IMR-90 (cell line): ENCODE results near the gene PPP1R12B. TPM values are rescaled to one million over a fixed set of nuclear protein-coding genes. Genes with fewer than 3 reads are reported as not detected.

ENCODE experiments used
- ATAC-seq: fragments of 200-7000 bp; cut with Tn5 transposase; 2 replicates; pipeline ENCODE4 v1.9.1; 2020; ENCODE audit warnings: low read depth, mild to moderate bottlenecking, moderate library complexity
- BruUV-seq: library from RNA; stranded (reverse); fragments of 400-500 nt; replicated peaks from 2 replicates; lab custom pipeline; 2021; lab: Mats Ljungman, UMichigan
- CTCF ChIA-PET: fragments of 300-600 bp; formaldehyde crosslinking; extraction: SDS; loops from one replicate; lab custom pipeline; 2021; ENCODE audit warnings: antibody characterized with exemption; lab: Yijun Ruan, JAX
- POLR2A ChIA-PET: fragments of 300-600 bp; sonication (Branson Sonifier 250); formaldehyde crosslinking; loops from one replicate; lab custom pipeline; 2022; ENCODE audit warnings: antibody characterized with exemption; ENCODE audit not compliant: unreplicated experiment; lab: Charles Lee
- DNase-seq: peaks from one replicate; pipeline ENCODE4 v3.0.0; 2013
- H2AFZ ChIP-seq: replicated peaks from 2 replicates; pipeline ENCODE3; 2013; ENCODE audit warnings: low read length, mild to moderate bottlenecking; ENCODE audit not compliant: poor library complexity
- H2AK5ac ChIP-seq: 2 replicates; pipeline ENCODE4 v1.6.1; 2013; ENCODE audit warnings: low read depth, low read length, inconsistent platforms
- H2AK9ac ChIP-seq: replicated peaks from 2 replicates; pipeline ENCODE3; 2013; ENCODE audit warnings: mild to moderate bottlenecking, low read depth, low read length, moderate library complexity; ENCODE audit not compliant: poor library complexity
- H2BK120ac ChIP-seq: 2 replicates; pipeline ENCODE4 v1.6.1; 2013; ENCODE audit warnings: low read depth, low read length, inconsistent platforms
- H2BK15ac ChIP-seq: 3 replicates; pipeline ENCODE4 v1.6.1; 2013; ENCODE audit warnings: low read depth, low read length, inconsistent platforms
- H2BK20ac ChIP-seq: 2 replicates; pipeline ENCODE4 v1.6.1; 2013; ENCODE audit warnings: low read depth, mild to moderate bottlenecking, inconsistent platforms, low read length, moderate library complexity
- H2BK5ac ChIP-seq: 2 replicates; pipeline ENCODE4 v1.6.1; 2013; ENCODE audit warnings: mild to moderate bottlenecking, low read depth, low read length, inconsistent platforms; ENCODE audit not compliant: poor library complexity, severe bottlenecking
- H3K14ac ChIP-seq: replicated peaks from 2 replicates; pipeline ENCODE4 v1.6.1; 2013; ENCODE audit warnings: low read depth, low read length, inconsistent platforms
- H3K18ac ChIP-seq: 2 replicates; pipeline ENCODE4 v1.6.1; 2013; ENCODE audit warnings: low read depth, low read length, control low read depth
- H3K23ac ChIP-seq: 2 replicates; pipeline ENCODE4 v1.6.1; 2013; ENCODE audit warnings: low read depth, low read length, inconsistent platforms
- H3K27ac ChIP-seq: 2 replicates; pipeline ENCODE4 v1.5.1; 2013; ENCODE audit warnings: mild to moderate bottlenecking, control low read depth, low read length; ENCODE audit not compliant: insufficient read depth
- H3K27me3 ChIP-seq: 2 replicates; pipeline ENCODE4 v1.6.1; 2013; ENCODE audit warnings: low read length; ENCODE audit not compliant: control insufficient read depth, insufficient read depth
- H3K36me3 ChIP-seq: 2 replicates; pipeline ENCODE4 v1.6.1; 2013; ENCODE audit warnings: low read length, mixed read lengths; ENCODE audit not compliant: control insufficient read depth, insufficient read depth
- H3K4ac ChIP-seq: 2 replicates; pipeline ENCODE4 v1.6.1; 2013; ENCODE audit warnings: low read depth, low read length, inconsistent platforms
- H3K4me1 ChIP-seq: 2 replicates; pipeline ENCODE4 v1.6.1; 2013; ENCODE audit warnings: low read length, mixed read lengths; ENCODE audit not compliant: control insufficient read depth, insufficient read depth
- H3K4me2 ChIP-seq: 2 replicates; pipeline ENCODE4 v1.6.1; 2013; ENCODE audit warnings: low read depth, mild to moderate bottlenecking, control low read depth, low read length, moderate library complexity
- H3K4me3 ChIP-seq: 2 replicates; pipeline ENCODE4 v1.5.1; 2013; ENCODE audit warnings: low read depth, mild to moderate bottlenecking, control low read depth, low read length, moderate library complexity; ENCODE audit not compliant: insufficient read depth
- H3K56ac ChIP-seq: 2 replicates; pipeline ENCODE4 v1.6.1; 2013; ENCODE audit warnings: low read length, inconsistent platforms; ENCODE audit not compliant: insufficient read depth; ENCODE audit errors: extremely low read depth
- H3K79me1 ChIP-seq, 2 experiments: 2 replicates each; pipeline ENCODE4 v1.6.1; 2013; ENCODE audit warnings: low read length in 2 of 2, inconsistent platforms in 1 of 2, low read depth in 1 of 2
- H3K9ac ChIP-seq: 2 replicates; pipeline ENCODE4 v1.6.1; 2013; ENCODE audit warnings: low read depth, low read length, control low read depth
- H3K9me1 ChIP-seq: 2 replicates; pipeline ENCODE4 v1.6.1; 2013; ENCODE audit warnings: low read length, inconsistent platforms; ENCODE audit not compliant: insufficient read depth
- H3K9me3 ChIP-seq: 2 replicates; pipeline ENCODE4 v1.6.1; 2013; ENCODE audit warnings: low read length; ENCODE audit not compliant: control insufficient read depth, insufficient read depth
- H4K20me1 ChIP-seq: 2 replicates; pipeline ENCODE4 v1.6.1; 2013; ENCODE audit warnings: low read length, inconsistent platforms; ENCODE audit not compliant: insufficient read depth
- H4K5ac ChIP-seq: 2 replicates; pipeline ENCODE4 v1.6.1; 2013; ENCODE audit warnings: mild to moderate bottlenecking, low read depth, low read length, control low read depth
- H4K8ac ChIP-seq, 2 experiments: 2 replicates each; pipeline ENCODE4 v1.6.1; 2013; ENCODE audit warnings: low read depth in 2 of 2, low read length in 2 of 2, control low read depth in 1 of 2, inconsistent platforms in 1 of 2
- H4K91ac ChIP-seq: 2 replicates; pipeline ENCODE4 v1.6.1; 2013; ENCODE audit warnings: low read depth, low read length, inconsistent platforms; ENCODE audit not compliant: insufficient read depth
- NFE2L2 ChIP-seq: fragments of 150-350 bp; IDR thresholded peaks from 2 replicates; pipeline ENCODE4 v1.6.1; 2016; ENCODE audit warnings: low read depth, mild to moderate bottlenecking, low read length
- WGBS, 2 experiments: methylation state at CpG; one replicate each; pipeline versions ENCODE4 v1.1.5 to v1.1.7; 2013; ENCODE audit warnings: missing lambda C conversion rate in 2 of 2; ENCODE audit not compliant: insufficient read length in 1 of 2; ENCODE audit errors: extremely low coverage in 2 of 2; 5-methylcytosine and 5-hydroxymethylcytosine counted together
- dilution Hi-C: fragments of 300-500 bp; cut with HindIII; formaldehyde crosslinking; loops from one replicate; pipeline ENCODE4 v1.14.3; 2018; ENCODE audit warnings: low sequenced_read_pairs; ENCODE audit not compliant: unreplicated experiment
- in situ Hi-C: fragments of 300-500 bp; cut with MboI; formaldehyde crosslinking; loops from 3 replicates; pipeline ENCODE4 v1.14.3; 2019; ENCODE audit warnings: low sequenced_read_pairs, inconsistent platforms, mixed read lengths
- intact Hi-C: fragments of 100-400 bp; cut with micrococcal nuclease; formaldehyde crosslinking; loops from 2 replicates; pipeline ENCODE4 v1.10.0; 2022
- polyA plus RNA-seq, 3 experiments: library from polyadenylated mRNA; depleted of rRNA; stranded (reverse); fragments of >200 nt; gene quantifications; 2 replicates each; pipeline ENCODE4 v1.2.3, GENCODE V29; 2012; ENCODE audit warnings: low replicate concordance in 1 of 3
- total RNA-seq: library from RNA; depleted of rRNA; stranded (reverse); fragments of >200 nt; gene quantifications from 2 replicates; pipeline ENCODE4 v1.2.3, GENCODE V29; 2012

The PPP1R12B gene
- total and polyA plus RNA-seq, 2 of the 4 experiments (the other 2 are of a cell fraction): 8.5 to 12.0 TPM

DNA sequence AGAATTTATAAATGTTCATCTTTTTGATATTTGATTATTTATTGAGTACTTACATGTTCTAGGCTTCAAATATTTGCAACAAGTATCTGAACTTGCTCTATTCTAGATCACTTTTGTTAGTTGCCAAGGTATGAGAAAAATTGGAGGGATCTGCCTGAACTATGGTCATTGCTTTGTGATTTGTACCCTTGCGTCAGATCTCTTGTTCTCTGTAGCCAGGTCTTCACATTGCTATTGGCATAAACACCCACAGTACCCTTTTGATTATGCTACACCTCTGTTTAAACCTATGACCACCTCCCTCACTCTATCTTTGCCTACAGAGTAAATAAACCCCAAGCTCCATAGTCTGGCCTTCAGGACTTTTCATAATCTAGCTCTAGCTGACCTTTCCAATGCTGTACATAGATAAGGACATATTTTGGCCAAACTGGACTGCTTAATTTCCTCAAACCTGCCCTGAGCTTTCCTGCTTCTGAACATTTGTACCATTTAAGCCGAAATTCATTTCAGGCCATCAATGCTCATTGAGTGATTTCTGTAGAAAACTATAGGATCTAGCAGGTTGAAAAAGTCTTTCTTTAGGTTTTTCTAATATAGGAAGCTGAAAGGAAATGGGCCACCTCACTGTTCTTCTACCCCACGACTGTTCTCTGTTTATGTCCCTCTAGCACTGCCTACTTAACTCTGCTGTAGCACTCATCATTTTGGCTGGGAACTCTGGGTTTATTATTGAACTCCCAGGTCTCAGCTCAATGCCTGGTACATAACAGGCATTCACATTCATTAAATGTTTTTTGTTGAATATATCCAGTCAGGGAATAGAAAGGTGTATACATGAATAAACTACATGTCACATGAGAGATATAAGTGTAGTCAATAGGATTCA, 84.9 kb downstream of the PPP1R12B start:
- CTCF ChIA-PET: interaction anchor here (0.8 kb wide), 1 partner anchor 139 kb away, joined by 3 read pairs; no protein-coding TSS in a partner anchor
- in situ Hi-C loops: no loop called here

More for the DNA sequence above, 84.9 kb downstream of the PPP1R12B start:
- no peak overlapping the region for H2BK20ac ChIP-seq
- H3K4me2 ChIP-seq: no peak overlapping the region
- ATAC-seq (no peak), DNase-seq (no peak)
- H3K27me3 ChIP-seq: no peaks in the 10 kb centered on the region
- TF ChIP-seq NFE2L2: no peak
- H2BK5ac ChIP-seq: no peak overlapping the region
- H4K8ac ChIP-seq: no peak overlapping the region
- no peak overlapping the region for H2BK120ac ChIP-seq
- dilution Hi-C loops: no loop called here
- H3K4me3 ChIP-seq: no peak overlapping the region
- H3K56ac ChIP-seq: no peak overlapping the region
- intact Hi-C loops: loop anchor here (10.0 kb wide), 1 partner anchor 1169 kb away; no protein-coding TSS in a partner anchor
- H3K14ac ChIP-seq: no peak overlapping the region
- H3K18ac ChIP-seq: no peak overlapping the region
- BruUV-seq: no TSS peak
- POLR2A ChIA-PET: no interaction called here
- no peaks in the 10 kb centered on the region for H3K79me1 ChIP-seq
- H3K27ac ChIP-seq: no peak overlapping the region
- whole genome bisulfite sequencing, 2 experiments: no CpG with 5 or more reads among the region's 3 CpGs
- H4K91ac ChIP-seq: no peak overlapping the region
- H3K36me3 ChIP-seq: peaks cover 7% of the 10 kb centered on the region
- H3K9me1 ChIP-seq: no peaks in the 10 kb centered on the region
- H3K23ac ChIP-seq: no peak overlapping the region
- H2AK9ac ChIP-seq: no peak overlapping the region
- no peak overlapping the region for H3K9ac ChIP-seq
- H2AK5ac ChIP-seq: no peak overlapping the region
- H2AFZ ChIP-seq: no peak overlapping the region
- H4K5ac ChIP-seq: no peak overlapping the region
- no peak overlapping the region for H2BK15ac ChIP-seq
- 0 out of 2 replicates have a peak, but pooled peaks cover 2% of the 10 kb centered on the region for H3K4me1 ChIP-seq
- H3K4ac ChIP-seq: no peak overlapping the region
- H4K20me1 ChIP-seq: no peaks in the 10 kb centered on the region
- no peaks in the 10 kb centered on the region for H3K9me3 ChIP-seq
